Occipital lobe (tissue), 2 donors: ENCODE measurements around the gene RCC1. TPM values are rescaled to one million over a fixed set of nuclear protein-coding genes. Genes with fewer than 3 reads are reported as not detected.
"Not testable (repeated sequence)": the region's sequence is repeated elsewhere in the genome, so short reads cannot be mapped to it uniquely, and the experiment has no call there.

ENCODE experiments used
- DNase-seq: peaks from one replicate; lab custom pipeline; 2025; lab: John Stamatoyannopoulos, UW
- total RNA-seq: library from RNA; depleted of rRNA; stranded (reverse); fragments of >200 nt; gene quantifications from one replicate; pipeline ENCODE4 v1.2.3, GENCODE V29; 2014

RCC1 gene
- total RNA-seq, 1 donor from 2014 or later: 13.4 TPM

DNA sequence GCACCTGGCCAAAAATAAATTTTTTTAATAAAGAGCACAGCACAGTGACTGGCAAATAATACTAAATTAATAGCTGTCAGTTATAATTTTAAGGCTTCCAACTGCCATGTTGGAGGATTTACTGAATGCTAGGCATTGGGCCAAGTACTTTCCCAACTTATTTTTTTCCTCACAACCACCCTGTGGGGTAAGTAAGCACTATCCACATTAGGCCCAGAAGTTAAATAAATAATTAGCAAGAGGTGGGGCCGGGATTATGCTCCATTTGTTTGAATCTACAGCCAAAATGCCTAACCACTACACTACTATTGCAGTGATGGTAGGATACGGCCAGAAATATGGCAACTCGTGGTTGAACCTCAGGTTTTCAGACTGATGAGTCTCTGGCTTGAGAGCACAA is 42.5 kb downstream of the RCC1 start:
- DNase-seq: no peak

DNA sequence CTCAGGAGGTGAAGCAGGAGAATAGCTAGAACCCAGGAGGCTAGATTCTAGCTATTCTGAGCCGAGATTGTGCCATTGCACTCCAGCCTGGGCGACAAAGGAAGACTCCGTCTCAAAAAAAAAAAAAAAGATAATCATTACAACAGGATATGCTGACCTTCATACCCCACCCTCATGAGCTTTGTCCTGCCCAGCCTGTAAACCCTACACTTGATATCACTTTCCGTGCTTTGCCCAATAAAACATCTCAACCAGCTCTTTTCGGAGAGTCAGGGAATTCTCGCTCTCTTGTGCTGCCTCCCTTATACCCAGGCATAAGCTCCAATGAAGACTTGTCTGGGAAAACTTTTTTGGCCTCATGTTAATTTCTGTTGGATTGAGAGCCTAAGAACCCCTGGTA is 45.5 kb downstream of the RCC1 start:
- no peak for DNase-seq

- DNase-seq: peak; percentile 92
These were observed 47.2 kb downstream of the RCC1 start, which contains the start of gene TRNAU1AP for GRCh38 chr1:28552758-28553663. TRNAU1AP (plus strand) TSS chr1:28553085; CDS start chr1:28553111, 26 bp downstream.

GRCh38 chr1:28560886-28561285 is 55.0 kb downstream of the RCC1 start:
- DNase-seq: no peak

GRCh38 chr1:28564310-28564709 is 58.5 kb downstream of the RCC1 start:
- DNase-seq: no peak

- DNase-seq: no peak
These were observed 59.2 kb downstream of the RCC1 start for GRCh38 chr1:28565040-28565439.

- DNase-seq: no peak
These were observed 59.9 kb downstream of the RCC1 start for GRCh38 chr1:28565726-28566125.

GRCh38 chr1:28566931-28567330 is 61.1 kb downstream of the RCC1 start:
- no peak for DNase-seq

GRCh38 chr1:28571911-28572310 is 66.1 kb downstream of the RCC1 start:
- DNase-seq: no peak

DNA sequence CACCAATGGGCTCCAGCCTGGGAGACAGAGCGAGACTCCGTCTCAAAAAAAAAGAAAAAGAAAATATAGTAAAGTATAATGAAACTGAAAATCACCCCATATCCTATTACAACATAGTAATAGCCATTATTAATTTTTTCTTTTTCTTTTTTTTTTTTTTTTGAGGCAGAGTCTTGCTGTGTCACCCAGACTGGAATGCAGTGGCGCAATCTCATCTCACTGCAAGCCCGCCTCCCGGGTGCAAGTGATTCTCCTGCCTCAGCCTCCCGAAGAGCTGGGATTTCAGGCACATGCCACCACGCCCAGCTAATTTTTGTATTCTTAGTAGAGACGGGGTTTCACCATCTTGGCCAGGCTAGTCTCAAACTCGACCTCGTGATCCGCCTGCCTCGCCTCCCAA is 67.0 kb downstream of the RCC1 start:
- DNase-seq: not testable (repeated sequence)

DNA sequence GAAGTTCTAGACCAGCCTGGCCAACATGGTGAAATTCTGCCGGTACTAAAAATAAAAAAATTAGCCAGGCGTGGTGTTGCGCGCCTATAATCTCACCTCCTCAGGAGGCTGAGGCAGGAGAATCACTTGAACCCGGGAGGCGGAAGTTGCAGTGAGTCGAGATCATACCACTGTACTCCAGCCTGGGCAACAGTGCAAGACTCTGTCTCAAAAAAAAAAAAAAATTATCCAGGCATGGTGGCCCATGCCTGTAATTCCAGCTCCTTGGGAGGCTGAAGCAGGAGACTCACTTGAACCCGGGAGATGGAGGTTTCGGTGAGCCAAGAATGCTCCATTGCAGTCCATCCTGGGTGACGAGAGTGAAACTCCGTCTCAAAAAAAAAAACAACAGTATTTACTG is 67.7 kb downstream of the RCC1 start:
- no peak for DNase-seq

DNA sequence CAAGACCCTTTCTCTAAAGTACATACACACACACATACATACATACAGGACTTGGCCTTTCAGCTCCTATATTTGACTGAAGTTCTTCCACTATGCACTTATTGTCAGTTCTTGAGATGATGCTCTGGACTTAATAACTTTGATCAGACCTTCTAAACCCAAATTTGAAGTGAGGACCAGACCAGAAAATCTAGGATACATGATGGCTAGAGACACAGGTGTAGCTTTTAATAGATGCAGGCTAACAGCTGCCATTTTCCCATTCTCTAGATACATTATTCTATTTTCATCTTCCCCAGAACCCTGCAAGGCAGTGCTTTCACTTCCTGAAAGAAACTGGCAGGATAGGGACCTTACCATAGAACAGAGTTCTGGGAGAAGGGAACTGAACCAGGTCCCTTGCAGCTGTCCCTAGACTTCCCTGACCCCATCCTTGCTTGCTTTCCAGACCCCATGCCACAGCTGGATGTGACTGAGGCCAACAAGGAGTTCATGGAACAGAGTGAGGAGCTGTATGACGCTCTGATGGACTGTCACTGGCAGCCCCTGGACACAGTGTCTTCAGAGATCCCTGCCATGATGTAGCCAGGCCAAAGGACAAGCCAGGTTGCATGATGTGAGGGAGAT is 71.3 kb downstream of the RCC1 start:
- no peak for DNase-seq

DNA sequence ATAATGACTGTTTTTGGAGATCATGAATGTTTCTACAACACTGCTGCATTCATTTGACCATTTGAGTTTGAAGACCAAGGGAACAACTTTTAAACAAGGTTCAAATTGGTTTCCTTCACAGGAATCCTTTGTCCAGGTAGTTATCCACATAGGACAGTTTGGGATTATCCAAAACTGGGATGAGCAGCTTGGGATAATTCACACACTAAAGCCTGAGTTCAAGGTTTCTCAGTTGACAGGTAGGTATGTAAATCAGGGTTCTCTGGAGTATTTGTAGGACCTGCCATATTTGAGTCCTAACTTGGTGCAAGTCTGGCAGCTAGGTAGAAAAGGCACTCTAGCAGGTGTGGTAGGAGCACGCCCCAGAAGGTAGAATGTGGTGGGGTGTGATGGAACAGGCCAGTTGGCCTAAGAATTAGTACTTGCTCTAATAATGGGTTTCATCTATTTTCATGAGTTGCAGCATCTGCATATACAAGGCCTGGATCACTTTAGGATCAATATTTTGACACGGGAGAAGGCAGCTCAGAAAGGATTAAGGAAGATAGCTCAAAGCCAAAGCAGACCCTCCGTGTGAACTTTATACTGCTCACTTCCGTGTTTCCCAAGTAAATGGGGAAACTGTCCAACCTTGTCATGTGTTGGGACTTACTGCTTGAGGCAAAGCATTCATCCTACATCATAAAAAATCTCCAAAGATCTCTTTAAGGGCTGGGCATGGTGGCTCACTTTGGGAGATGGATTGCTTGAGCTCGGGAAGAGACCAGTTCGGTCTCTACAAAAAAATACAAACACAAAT is 72.1 kb downstream of the RCC1 start:
- no peak for DNase-seq

- DNase-seq: no peak
These were observed 72.9 kb downstream of the RCC1 start for GRCh38 chr1:28578696-28579218.

DNA sequence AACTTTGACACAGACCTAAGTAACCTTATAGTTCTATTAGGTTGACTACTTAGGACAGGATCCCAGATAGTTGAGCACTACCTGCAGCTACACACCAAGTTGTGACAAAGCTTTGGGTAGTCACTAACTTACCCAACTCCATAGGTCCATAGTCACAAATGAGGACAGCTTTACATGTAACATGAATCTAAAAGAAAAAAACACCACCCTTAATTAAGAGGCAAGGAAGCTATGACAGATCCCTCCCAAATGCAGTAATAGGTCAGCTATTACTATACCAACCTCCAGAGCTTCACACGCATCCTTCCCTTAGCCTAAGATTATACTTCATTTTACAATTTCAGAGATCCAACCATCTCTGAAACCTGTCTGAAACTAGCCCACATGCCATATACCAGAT is 73.6 kb downstream of the RCC1 start:
- DNase-seq: no peak

- peak; percentile 62 for DNase-seq
These were observed 75.1 kb downstream of the RCC1 start for GRCh38 chr1:28580722-28581530.

DNA sequence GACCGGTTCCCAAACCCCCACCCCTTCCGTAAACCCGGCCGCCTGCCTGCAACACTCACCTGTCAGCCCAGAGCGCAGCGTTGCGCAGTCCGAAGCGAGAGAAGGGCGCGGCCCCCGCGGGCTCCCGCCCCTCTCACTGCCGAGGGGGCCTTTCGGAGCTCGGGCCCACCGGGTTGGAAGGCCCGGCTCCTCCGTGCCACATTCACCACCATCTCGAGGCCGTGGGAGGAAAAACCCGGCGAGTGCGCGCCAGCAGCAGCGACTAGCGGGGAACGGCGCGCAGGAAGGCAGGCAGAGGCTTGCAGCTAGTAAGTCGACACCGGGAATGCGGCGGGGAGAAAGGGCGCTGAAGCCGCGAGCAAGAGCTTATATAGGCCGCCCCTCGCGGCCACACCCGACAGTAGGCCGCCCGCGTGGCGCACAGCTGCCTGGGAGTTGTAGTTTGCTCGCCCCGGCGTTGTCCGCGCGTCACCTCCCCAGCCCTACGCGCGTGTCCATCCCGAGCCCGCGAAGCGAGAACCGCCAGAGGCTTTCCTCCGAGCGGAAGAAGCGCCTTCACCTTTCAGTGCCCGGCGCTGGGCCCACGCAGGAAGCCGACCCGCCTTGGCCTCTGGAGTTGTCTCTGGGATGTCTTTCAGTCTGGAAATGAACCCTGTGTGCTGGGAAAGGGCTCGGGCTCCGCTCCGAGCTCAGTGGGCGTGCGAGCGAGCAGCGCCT is 75.8 kb downstream of the RCC1 start:
- DNase-seq: peak; percentile 92

GRCh38 chr1:28582248-28582615 is 76.4 kb downstream of the RCC1 start:
- no peak for DNase-seq

DNA sequence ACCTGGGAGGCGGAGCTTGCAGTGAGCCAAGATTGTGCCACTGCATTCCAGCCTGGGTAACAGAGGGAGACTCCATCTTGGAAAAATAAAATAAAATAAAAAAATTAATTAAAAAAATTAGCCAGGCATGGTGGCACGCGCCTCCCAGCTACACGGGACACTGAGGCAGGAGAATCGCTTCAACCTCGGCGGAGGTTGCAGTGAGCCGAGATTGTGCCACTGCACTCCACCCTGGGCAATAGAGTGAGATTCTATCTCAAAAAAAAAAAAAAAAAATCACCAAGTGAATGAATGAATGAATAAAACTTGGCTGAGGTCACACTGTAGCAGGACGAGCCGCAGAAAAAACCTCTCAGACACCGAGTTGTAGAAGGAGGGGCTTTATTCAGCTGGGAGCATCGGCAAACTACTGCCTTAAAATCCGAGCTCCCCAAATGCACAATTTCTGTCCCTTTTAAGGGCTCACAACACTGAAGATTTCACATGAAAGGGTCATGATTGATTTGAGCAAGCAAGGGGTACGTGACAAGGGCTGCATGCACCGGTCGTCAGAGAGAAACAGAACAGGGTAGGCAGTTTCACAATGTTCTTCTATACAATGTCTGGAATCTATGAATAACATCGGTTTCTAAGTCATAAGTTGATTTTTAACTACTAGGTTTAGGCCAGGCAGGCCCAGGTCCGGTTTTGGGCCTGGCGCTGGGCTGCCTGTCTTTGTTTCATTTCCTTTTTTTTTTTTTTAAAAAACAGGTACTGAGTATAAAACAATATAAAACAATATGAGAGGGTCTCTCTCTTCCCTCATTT is 80.9 kb downstream of the RCC1 start:
- DNase-seq: not testable (repeated sequence)
